ENCODE results near the gene ECHDC3. TPM values are rescaled to one million over a fixed set of nuclear protein-coding genes. Genes with fewer than 3 reads are reported as not detected.

The ECHDC3 gene
- total and polyA plus RNA-seq, 2 experiments from 2014 or later = 0.97 to 1.8 TPM

DNA sequence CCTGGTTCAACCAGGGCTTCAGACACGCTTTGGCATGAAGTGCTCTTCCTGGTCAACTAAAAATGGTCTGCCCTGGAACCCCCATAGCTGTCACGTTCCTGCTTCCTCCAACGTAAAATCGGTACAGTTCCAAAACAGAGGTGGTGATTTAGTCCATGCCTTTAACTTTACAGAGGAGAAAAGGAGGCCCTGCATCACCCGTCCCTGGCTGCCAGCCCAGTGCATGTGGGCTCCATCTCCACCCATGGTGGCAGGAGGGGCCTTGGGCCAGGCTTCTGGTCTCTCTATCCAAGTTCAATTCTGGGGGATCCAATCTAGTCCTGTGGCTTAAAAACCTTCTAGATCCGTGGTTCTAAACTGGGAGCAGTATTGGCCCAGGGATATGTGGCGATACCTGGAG is 18.7 kb downstream of the ECHDC3 start:
- Histone ChIP-seq H3K4me3 (no peak overlapping the region), H3K27ac (no peak overlapping the region), H3K4me2 (ENCODE audit: unreplicated experiment) (no peak overlapping the region), H3K9ac (no peak overlapping the region), H3K27me3 (replicated peaks; ENCODE audit: insufficient read depth) (no peaks in the 10 kb centered on the region), H3K36me3 (ENCODE audit: low read depth) (no peaks in the 10 kb centered on the region), H3K79me2 (ENCODE audit: insufficient read depth) (no peaks in the 10 kb centered on the region), H3F3A (ENCODE audit: insufficient read depth) (peaks cover 14% of the 10 kb centered on the region; the same call in 1 of the 2 replicates), H4K20me1 (ENCODE audit: insufficient read depth) (no peaks in the 10 kb centered on the region), H2AFZ (no peak overlapping the region), H3K9me3 (ENCODE audit: low read depth) (no peaks in the 10 kb centered on the region), H3K4me1 (ENCODE audit: insufficient read depth) (peaks cover 10% of the 10 kb centered on the region), H3K9me2 (ENCODE audit: insufficient read depth) (no peaks in the 10 kb centered on the region)
- 67 to 72% methylated on average over 7 of the region's 7 CpGs for WGBS, 2 experiments (ENCODE audit: low coverage in 1 of 2, low lambda C conversion rate in 2 of 2, missing lambda C conversion rate in 2 of 2)
- TF ChIP-seq EZH2 (IDR thresholded peaks at IDR 0.05; ENCODE audit: insufficient read depth, poor library complexity, severe bottlenecking) (no peak), EZH2phosphoT487 (IDR thresholded peaks at IDR 0.05; ENCODE audit: insufficient read depth, low read depth) (no peak)
- in situ Hi-C loops (cut with MboI) = no loop called here
- DNase-seq = peak; percentile 28

DNA sequence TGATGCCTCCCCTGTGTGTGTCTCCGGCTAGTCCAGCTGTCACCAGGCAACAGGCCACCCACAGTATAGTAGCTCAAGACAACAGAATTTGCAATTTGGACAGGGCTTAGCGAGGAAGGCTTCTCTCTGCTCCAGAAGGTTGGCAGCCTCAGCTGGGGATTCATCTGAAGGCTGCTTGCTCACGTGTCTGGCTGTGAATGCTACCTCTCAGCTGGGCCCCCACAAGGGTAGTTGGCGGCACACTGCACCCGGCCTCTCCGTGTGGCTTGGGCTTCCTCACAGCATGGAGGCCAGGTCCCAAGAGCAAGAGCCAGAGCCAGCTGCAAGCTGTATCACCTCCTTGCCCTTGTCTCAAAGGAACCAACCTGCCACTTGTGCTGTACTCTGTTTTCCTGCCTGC is 19.2 kb downstream of the ECHDC3 start:
- Histone ChIP-seq H2AFZ (no peak overlapping the region), H3K4me3 (no peak overlapping the region), H3K79me2 (ENCODE audit: insufficient read depth) (no peaks in the 10 kb centered on the region), H3K9me3 (ENCODE audit: low read depth) (no peaks in the 10 kb centered on the region), H3K9ac (no peak overlapping the region), H3K36me3 (ENCODE audit: low read depth) (no peaks in the 10 kb centered on the region), H3K4me2 (ENCODE audit: unreplicated experiment) (no peak overlapping the region), H3K27ac (no peak overlapping the region), H4K20me1 (ENCODE audit: insufficient read depth) (no peaks in the 10 kb centered on the region), H3K4me1 (ENCODE audit: insufficient read depth) (peaks cover 10% of the 10 kb centered on the region), H3F3A (ENCODE audit: insufficient read depth) (peaks cover 14% of the 10 kb centered on the region; the same call in 1 of the 2 replicates), H3K9me2 (ENCODE audit: insufficient read depth) (no peaks in the 10 kb centered on the region), H3K27me3 (replicated peaks; ENCODE audit: insufficient read depth) (no peaks in the 10 kb centered on the region)
- no peak for TF ChIP-seq EZH2 (IDR thresholded peaks at IDR 0.05; ENCODE audit: insufficient read depth, poor library complexity, severe bottlenecking)
- no peak for TF ChIP-seq EZH2phosphoT487 (IDR thresholded peaks at IDR 0.05; ENCODE audit: insufficient read depth, low read depth)
- no peak for DNase-seq
- 84 to 90% methylated on average over 6 of the region's 6 CpGs for WGBS, 2 experiments (ENCODE audit: low coverage in 1 of 2, low lambda C conversion rate in 2 of 2, missing lambda C conversion rate in 2 of 2)
- in situ Hi-C loops (cut with MboI) = no loop called here

DNA sequence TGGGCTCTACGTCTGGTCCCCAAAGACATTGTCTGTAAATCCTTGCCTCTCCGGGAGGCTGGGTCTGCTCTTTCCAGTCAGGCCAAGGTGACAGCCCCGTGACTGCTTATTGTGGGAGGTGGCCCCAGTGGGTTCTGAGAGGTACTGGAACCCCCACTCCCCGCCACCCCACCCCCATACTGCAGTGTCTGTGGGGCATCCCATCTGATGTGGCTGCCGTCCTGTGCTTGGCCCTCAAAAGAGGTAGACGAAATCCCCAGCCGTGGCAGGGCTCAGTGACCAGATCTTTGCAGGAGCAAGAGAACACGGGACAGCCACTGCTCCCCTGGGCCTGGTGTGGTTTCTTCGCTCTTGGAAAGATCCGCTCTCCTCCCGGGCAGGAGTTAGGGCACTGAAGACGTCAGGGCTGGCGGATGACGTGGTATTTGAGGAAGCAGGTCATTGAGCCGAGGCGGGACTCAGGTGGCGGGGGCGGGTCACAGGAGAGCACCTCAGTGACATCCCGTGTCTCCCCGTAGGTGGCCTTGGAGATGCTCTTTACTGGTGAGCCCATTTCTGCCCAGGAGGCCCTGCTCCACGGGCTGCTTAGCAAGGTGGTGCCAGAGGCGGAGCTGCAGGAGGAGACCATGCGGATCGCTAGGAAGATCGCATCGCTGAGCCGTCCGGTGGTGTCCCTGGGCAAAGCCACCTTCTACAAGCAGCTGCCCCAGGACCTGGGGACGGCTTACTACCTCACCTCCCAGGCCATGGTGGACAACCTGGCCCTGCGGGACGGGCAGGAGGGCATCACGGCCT is 20.7 kb downstream of the ECHDC3 start:
- Histone ChIP-seq H3K36me3 (ENCODE audit: low read depth) (no peaks in the 10 kb centered on the region), H3K9me2 (ENCODE audit: insufficient read depth) (no peaks in the 10 kb centered on the region), H3K9me3 (ENCODE audit: low read depth) (no peaks in the 10 kb centered on the region), H3K79me2 (ENCODE audit: insufficient read depth) (no peaks in the 10 kb centered on the region), H3K27me3 (replicated peaks; ENCODE audit: insufficient read depth) (no peaks in the 10 kb centered on the region), H3K27ac (no peak overlapping the region), H3F3A (ENCODE audit: insufficient read depth) (no peaks in the 10 kb centered on the region), H2AFZ (no peak overlapping the region), H3K4me1 (ENCODE audit: insufficient read depth) (no peaks in the 10 kb centered on the region), H3K4me3 (no peak overlapping the region), H3K9ac (no peak overlapping the region), H3K4me2 (ENCODE audit: unreplicated experiment) (no peak overlapping the region), H4K20me1 (ENCODE audit: insufficient read depth) (no peaks in the 10 kb centered on the region)
- DNase-seq = no peak
- in situ Hi-C loops (cut with MboI) = no loop called here
- TF ChIP-seq EZH2 (IDR thresholded peaks at IDR 0.05; ENCODE audit: insufficient read depth, poor library complexity, severe bottlenecking) = no peak
- no peak for TF ChIP-seq EZH2phosphoT487 (IDR thresholded peaks at IDR 0.05; ENCODE audit: insufficient read depth, low read depth)
- 86 to 89% methylated on average over 29 to 30 of the region's 32 CpGs for WGBS, 2 experiments (ENCODE audit: low coverage in 1 of 2, low lambda C conversion rate in 2 of 2, missing lambda C conversion rate in 2 of 2)

DNA sequence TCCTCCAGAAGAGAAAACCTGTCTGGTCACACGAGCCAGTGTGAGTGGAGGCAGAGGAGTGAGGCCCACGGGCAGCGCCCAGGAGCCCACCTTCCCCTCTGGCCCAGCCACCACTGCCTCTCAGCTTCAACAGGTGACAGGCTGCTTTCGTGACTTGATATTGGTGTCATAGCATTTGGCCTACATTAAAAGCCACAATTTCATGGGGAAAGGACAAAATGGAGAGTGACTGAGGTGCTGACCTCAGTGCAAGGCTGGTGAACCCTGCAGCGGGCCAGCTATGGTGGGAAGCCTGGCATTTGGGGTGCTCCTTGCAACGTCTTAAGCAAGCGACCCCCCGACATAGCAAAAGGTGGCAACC is 21.3 kb downstream of the ECHDC3 start:
- Histone ChIP-seq H3K79me2 (ENCODE audit: insufficient read depth) (no peaks in the 10 kb centered on the region), H3K4me3 (no peak overlapping the region), H3K9me2 (ENCODE audit: insufficient read depth) (no peaks in the 10 kb centered on the region), H3K27ac (no peak overlapping the region), H2AFZ (no peak overlapping the region), H3K4me2 (ENCODE audit: unreplicated experiment) (no peak overlapping the region), H3K9ac (no peak overlapping the region), H3K36me3 (ENCODE audit: low read depth) (no peaks in the 10 kb centered on the region), H4K20me1 (ENCODE audit: insufficient read depth) (no peaks in the 10 kb centered on the region), H3K4me1 (ENCODE audit: insufficient read depth) (no peaks in the 10 kb centered on the region), H3K27me3 (replicated peaks; ENCODE audit: insufficient read depth) (no peaks in the 10 kb centered on the region), H3K9me3 (ENCODE audit: low read depth) (no peaks in the 10 kb centered on the region), H3F3A (ENCODE audit: insufficient read depth) (no peaks in the 10 kb centered on the region)
- WGBS, 2 experiments (ENCODE audit: low coverage in 1 of 2, low lambda C conversion rate in 2 of 2, missing lambda C conversion rate in 2 of 2) = 71 to 79% methylated on average over 8 of the region's 8 CpGs
- no peak for DNase-seq
- in situ Hi-C loops (cut with MboI) = no loop called here
- TF ChIP-seq EZH2 (IDR thresholded peaks at IDR 0.05; ENCODE audit: insufficient read depth, poor library complexity, severe bottlenecking) (no peak), EZH2phosphoT487 (IDR thresholded peaks at IDR 0.05; ENCODE audit: insufficient read depth, low read depth) (no peak)
